GM12873 (cell line): ENCODE measurements around the gene STAG1.

Experiments used
- TF ChIP-seq, protein P1 (sequence below): IDR thresholded peaks from 2 replicates; pipeline ENCODE4 v1.5.1; 2012; ENCODE audit warnings: low read depth, mild to moderate bottlenecking, moderate library complexity, low read length, control low read depth; ENCODE audit not compliant: insufficient read depth; ENCODE audit errors: missing control alignments

STAG1 gene

DNA sequence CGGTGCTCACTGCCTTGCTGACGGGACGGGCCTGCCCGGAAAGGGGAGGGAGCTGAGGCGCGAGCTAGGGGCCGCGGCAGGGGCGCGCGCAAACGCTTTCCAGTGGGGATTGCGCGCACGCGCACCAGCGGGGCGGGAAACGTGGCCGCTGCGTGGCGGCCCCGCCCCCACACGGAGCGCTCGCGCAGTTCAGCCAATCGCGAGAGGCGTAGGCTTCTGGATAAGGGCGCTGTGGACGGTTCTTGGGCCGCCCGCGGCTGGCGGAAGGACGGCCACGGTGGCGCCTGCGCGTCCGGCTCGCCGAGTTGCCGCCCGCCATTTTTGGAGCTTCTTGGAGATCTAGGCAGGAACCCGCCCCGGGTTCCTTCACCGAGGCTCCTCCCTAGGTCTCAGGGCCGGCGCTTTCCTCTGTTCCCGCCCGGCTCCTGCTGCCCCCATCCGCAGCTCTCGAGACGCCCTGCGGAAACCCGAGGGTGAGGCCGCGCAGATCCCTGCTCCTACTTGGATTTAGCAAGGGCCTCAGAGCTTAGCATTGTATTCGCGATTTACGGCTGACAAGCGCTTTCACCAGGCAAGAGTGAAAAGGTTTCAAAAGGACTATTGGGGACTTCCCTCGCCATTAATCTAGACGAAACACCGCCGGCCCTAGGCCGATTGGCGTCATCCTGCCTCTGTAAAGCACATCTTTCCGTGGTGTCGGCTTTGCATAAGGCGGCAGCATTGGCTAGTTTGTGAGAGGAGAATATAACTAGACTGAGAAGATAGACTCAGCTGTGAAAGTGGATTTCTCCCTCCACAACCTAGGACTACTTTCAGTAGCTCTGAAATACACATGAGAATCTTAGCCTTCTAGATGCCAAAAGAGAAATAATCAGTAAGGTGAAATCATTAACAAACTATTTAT, 496 bp upstream of the STAG1 start:
- TF ChIP-seq, protein P1, sequence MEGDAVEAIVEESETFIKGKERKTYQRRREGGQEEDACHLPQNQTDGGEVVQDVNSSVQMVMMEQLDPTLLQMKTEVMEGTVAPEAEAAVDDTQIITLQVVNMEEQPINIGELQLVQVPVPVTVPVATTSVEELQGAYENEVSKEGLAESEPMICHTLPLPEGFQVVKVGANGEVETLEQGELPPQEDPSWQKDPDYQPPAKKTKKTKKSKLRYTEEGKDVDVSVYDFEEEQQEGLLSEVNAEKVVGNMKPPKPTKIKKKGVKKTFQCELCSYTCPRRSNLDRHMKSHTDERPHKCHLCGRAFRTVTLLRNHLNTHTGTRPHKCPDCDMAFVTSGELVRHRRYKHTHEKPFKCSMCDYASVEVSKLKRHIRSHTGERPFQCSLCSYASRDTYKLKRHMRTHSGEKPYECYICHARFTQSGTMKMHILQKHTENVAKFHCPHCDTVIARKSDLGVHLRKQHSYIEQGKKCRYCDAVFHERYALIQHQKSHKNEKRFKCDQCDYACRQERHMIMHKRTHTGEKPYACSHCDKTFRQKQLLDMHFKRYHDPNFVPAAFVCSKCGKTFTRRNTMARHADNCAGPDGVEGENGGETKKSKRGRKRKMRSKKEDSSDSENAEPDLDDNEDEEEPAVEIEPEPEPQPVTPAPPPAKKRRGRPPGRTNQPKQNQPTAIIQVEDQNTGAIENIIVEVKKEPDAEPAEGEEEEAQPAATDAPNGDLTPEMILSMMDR: no peak

DNA sequence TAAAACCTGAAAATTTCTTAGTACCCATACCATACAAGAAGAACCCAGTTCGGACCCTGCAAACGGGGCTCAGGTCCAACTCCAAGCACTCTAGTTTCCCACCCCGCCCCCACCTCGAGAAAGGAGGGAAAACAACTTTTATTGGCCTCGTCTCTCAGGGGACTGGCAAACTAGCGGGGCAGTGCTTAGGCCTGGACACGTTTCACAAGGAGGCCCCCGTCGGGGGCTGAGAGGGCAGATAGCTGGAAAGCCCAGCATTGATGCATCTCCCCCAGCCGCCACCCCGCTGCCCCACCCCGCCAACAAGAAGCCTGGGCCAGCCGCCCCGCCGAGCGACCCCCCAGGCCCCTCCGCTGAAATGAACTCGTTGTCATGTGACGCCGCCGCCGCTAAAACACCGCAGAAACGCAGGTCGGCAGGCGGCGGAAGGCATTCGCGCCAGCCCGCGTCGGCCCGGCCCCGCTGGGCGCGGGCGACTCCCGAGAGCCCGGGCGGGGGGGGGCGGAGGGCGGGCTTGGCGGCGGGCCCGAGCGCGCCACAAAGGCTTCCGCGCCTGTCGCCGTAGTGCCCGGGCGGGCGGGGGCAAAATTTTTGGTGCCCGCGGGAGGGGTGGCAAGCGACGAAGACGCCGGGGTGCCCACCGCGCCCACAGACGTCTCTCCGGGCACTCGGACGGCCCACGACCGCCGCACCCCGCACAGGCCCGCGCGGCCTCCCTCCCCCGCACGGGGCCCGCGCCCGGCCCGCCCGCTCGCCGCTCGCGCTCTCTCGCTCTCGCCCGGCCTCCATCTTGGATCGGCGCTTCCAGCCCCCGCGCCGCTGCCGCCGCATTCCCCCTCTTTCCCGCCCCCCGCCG, 634 bp downstream of the STAG1 start:
- TF ChIP-seq, protein P1: no peak

DNA sequence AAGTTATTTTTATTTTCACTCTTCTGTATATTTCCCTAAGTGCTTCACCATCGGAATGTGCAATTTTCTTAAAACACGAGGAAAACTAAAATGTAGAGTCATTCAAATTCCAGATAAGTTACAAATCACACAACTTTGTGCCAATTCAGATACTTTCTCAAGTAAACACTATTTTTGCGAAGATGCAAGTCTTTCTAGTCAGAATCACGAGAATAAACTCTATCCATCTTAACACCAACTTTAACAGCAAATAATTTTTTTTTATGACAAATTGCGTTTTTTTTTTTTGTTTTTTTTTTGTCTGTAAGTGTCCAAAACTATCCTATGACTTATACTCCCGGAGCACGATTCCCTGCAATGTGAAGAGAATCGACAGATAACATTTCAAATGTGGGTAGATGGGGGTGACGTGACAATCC, 1.3 kb downstream of the STAG1 start:
- TF ChIP-seq, protein P1: no peak

DNA sequence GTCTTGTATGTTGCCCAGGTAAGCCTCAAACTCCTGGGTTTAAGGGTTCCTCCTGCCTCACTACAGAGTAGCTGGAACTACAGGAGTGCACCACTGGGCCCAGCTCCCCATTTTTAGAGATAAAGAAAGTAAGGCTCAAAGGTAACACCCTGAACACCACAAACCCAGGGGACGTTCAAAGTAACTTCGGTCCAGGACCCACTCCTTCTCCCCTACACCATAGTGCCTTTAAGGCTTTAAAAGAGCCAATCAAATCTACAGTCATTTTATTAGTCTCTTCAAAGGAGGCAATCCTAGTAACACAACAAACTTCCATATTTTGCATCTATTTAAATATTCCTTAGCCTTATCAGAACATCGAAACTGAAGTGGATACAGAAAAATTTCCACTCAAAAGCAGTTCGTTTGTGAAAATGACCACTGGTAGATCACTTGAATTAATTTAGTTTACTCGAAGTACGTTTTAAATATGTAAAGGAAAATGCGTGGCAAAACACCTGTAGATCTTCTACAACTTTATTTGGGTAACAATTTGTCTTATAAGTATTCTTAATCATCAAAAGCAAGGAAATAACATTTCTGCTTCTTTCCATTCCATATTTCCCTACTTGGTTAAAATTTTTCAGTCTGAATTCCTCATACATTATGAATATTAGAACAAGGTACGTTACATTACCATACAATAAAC, 1.8 kb downstream of the STAG1 start:
- TF ChIP-seq, protein P1: no peak

DNA sequence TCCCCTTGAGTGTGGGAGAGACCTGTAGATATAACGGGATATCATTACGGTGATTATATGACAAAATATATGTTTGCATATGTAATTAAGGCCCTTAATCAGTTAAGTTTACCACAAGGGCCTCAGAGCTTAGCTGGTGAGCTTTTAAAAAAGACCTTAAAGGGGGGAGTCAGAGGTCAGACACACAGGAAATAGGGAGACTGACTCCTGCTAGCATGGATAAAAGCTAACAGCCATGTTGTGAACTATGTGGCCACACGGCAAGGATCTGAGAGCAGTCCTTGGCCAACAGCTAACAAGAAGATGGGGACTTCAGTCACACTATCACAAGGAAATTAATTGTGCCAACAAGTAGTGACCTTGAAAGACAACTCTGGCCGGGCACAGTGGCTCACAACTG, 3.1 kb downstream of the STAG1 start:
- TF ChIP-seq, protein P1: no peak

DNA sequence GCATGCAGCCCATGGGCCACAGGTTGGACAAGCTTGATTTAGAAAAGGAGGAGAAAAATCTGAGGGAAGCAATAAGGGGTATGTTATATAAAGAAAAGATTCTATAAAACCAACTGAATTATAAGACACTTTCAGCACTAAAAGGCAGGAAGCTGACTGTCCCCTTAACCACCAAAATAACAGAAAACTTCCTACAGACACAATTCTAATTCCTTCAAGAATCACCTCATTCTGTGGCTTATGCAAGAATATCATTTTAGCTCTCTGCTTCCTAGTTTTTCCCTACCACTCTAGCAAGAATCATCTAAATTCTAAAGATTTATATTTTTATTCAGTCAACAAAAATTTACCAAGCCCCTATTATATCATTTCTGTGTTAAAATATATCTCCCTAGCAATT, 6.3 kb downstream of the STAG1 start:
- TF ChIP-seq, protein P1: no peak
